ENCODE results near the gene SMIM13.

SMIM13 gene

DNA sequence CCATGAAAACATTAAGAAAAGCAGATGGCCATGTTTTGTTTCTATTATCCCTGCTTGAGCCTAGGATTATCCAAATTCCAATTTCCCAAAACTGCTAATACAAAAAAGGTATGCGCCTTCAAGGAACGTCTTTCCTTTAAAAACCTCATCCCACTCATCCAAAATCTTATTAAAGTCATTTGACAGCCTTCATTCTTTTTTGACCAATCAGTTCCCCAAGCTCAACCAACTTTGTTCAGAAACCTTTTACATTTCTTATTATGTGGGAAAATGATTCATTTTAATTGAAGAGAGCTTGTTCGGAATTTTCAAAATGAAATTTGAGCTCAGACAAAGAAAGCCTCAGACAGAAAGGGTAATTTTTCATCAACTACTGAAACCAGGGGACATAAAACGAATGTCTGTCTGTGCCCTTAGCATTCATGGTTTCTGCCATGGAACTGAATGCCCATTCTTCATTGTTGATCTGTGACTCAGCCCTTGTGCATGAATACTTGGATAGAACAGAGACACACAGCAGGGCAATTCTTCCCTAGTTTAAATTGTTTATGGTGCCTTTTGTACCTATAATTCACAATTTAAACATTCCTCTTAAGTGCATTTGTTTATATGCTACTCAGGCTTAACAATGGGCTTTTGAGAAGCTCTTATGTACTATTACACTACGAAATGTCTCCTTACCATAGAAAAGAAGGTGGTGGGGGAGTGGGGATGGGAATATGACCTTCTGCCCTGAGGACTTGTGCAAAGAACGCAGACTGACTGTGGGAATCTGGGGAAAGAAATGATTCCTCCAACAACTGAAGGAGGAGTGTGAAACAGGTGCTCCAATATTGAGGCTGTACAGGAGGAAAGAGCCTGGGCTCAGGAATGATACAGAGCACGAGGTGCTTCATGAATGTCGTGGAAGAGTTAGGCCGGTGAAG lies 67.7 kb downstream of the SMIM13 start:
- peak; percentile 34 for DNase-seq

DNA sequence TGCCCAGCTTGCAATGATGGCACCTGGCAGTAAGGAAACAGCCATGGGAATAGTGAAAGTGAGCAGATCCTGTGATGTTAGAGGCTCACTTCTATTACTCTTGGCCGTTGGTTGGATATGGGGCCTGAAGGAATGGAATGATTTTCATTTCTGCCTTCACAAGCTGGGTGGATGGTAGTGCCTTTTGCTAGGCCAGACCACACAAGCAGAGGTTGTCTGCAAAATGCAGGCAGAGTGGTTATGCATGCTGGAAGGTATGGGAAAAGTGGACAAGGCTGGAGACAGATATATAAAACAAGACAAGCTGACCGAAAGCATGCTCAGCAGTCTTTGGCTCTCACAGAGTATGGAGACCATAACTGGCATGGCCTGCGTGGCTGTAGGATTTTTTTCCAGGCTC lies 68.6 kb downstream of the SMIM13 start:
- DNase-seq: no peak

DNA sequence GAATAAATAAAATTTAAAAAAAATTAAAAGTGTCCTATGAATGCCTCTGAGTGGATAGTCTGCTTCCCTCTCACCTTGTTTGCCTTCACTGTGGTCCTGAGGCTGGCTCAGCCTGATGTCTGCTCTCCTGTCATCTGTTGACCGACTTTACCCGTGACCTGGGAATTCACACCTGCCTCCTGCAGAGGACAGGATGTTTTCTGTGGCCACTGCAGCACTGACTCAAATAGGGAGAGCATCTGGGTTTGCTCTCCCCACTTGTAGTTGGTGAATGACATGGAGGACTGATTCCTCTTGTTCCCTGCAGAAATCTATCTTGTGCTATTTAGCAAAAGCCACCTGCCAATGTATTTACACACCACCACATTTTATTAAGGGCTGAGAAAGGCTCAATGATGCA lies 70.3 kb downstream of the SMIM13 start:
- DNase-seq: no peak

DNA sequence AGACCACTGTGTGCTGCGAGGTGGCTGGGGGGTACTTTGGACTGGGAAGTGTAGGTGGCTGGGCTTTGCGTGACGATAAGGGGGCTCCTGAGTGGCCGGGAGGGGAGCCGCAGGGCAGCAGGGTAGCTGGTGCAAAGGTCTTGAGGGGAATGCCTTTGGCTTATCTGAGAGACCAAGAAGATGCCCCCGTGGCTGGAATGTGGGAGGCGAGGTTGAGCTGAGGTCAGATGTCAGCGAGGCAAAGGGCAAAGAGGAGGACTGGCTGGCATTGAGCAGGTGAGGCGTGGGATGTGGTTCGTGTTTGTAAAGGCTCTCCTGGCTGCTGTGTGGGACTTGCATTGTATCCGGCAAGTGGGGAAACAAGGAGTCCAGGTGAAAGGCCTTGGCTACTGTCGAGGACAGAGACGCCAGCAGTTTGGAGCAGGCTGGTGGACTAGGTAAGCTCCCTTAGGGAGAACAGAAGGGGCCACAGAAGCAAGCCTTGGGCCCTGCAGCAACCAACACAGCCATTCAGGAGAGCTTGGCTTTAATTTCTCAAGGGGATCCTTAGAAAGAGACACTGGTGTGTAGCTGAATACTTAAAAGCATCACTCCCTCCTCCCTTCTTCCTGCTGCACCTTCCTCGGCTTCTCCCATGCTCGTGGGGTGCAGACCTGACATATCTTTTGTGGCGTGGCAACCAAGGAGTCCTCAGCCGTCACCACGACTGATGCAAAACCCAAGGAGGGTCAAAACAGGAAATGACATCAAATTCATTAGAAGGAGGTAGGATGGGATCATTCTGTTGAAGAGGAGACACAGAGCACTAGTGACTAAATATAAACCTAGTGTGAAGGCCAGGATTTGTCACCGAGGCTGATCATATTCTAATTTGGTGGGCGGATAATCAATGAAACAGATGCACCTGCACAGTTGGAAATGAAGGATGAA lies 71.3 kb downstream of the SMIM13 start:
- no peak for DNase-seq

DNA sequence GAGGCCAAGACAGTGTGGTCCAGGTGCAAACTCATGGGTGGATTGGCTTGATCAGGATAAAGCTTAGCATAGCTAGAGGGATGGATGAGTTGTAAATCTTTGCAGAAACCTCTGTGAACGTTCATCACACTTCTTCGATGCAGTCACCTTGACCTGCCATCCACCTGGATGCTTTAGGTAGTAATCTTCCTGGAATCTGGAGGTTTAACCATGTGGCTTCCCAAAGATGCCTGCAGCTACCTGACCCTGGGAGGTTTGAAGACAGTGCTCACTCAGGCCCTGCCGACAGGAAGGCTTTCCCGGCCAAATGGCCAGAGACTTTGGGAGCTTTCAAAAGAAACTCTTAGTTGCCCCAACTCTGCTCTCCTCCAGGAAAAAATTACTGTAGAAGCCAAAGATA lies 73.3 kb downstream of the SMIM13 start:
- no peak for DNase-seq

DNA sequence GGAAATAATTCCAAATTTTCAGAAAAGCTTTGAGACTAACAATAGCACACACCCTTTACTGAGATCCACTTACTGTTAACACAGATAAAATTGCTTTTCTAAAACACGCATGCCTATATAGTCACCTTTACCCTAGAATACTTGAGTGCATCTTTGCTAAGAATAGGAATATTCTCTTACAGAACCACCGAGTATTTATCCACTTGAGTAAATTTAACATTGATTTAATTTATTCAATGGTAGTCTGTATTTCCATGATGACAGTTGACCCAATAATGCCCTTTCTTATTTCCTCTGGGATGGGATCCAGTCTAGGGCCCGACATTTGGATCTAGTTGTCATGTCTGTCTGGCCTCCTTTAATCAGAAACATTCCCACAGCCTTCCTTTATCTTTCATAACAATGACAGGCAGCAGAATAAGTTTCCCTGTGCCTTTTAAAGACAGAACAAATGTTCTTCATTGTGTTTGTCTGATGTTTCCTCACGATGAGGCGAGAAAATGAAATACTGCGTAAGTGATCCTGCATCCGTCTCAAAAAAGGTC lies 74.5 kb downstream of the SMIM13 start:
- no peak for DNase-seq

DNA sequence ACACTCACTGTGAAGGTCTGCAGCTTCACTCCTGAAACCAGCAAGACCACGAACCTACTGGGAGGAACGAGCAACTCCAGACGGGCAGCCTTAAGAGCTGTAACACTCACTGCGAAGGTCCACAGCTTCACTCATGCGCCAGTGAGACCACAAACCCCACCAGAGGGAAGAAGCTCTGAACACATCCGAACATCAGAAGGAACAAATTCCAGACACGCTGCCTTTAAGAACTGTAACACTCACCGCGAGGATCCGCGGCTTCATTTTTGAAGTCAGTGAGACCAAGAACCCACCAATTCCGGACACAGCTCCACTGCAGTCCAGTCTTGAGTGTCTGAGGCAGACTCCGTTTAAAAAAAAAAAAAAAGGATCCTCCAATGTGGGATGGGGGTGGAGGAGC lies 78.3 kb downstream of the SMIM13 start:
- DNase-seq: no peak

DNA sequence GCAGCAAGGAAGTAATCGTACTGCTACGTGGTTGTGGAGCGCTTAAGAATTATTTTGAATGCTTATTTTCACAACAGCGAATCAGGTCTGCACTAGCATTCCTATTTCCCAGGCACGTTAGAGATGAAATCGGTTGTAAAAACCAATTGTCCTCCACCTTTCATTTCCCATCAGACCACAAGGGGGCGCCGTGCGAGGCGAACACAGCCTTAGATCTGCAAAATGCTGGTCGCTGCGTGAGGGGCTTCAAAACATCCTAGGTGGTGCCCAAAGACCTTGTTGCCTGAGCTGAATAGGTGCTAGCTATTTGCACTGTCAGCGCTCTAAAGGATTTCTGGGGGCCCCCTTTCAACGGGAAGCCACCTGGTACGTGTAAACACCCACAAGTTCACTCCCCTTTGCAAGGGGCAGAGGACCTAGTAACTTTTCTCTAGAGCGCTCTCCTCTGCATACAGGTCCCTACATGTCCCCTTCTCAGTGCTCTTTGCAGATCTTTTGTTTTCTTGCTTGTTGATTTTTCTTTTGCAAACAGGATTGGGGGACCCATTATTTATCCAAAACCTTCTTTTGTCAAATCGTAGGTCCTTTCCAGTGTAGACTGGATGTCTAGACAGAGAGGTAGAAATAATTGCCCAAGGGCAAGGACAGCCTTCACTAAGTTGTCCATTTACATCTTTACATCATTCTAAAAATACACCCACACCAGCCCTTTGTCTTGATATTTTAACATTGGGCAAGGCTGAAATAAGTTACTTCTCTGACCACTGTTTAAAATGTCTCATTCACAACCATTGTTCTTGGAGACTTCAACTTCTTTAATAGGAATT lies 79.1 kb downstream of the SMIM13 start:
- peak; percentile 46 for DNase-seq

DNA sequence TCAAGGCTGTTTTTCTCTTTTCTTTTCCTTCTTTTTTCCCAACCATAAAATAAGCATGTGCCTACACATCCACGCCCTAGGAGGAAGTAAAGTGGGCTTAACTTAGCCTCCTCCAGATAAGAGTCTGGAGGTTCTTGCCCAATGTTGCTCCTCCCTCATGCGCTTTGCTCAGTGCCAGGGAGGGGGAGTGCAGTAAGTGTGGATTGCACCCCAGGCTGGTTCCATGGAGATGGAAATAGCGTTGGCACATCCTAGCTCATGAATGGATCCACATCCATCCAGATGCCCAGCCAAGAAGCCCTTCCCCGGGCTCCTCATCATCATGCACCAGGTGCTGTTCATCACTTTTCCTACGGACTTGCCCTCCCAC lies 80.6 kb downstream of the SMIM13 start:
- DNase-seq: no peak

DNA sequence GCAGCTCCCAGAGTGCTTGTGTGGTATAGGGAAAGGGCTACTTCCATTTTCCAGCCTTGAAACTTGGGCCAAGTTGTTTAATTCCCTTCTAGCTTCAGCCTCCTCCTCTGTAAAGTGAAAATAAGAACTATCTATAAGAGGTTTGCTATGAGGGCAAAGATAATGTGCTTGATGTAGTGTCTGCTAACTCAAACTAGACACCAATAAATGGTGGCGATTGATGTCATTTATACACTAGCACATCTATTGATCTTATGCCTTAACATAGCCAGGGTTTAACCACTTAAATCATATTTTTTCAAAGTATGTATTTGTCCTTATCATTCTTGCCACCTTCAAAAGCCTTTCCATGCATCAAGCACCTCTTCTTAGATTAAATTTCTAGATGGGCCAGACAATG lies 83.6 kb downstream of the SMIM13 start:
- no peak for DNase-seq

DNA sequence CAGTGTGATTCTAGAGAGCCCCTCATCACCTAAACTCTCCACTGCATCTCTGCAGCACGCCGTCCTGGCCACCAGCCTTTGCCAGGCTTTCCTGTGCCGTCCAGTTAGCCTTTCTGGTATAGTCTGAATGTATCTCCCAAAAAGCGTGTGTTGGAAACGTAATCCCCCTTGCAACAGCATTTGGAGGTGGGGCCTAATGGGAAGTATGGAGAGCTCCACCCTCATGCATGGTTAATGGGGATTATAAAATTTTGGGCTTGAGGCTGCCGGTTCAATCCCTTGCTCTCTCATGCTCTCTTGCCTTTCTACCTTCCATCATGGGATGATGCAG lies 85.4 kb downstream of the SMIM13 start:
- DNase-seq: no peak

DNA sequence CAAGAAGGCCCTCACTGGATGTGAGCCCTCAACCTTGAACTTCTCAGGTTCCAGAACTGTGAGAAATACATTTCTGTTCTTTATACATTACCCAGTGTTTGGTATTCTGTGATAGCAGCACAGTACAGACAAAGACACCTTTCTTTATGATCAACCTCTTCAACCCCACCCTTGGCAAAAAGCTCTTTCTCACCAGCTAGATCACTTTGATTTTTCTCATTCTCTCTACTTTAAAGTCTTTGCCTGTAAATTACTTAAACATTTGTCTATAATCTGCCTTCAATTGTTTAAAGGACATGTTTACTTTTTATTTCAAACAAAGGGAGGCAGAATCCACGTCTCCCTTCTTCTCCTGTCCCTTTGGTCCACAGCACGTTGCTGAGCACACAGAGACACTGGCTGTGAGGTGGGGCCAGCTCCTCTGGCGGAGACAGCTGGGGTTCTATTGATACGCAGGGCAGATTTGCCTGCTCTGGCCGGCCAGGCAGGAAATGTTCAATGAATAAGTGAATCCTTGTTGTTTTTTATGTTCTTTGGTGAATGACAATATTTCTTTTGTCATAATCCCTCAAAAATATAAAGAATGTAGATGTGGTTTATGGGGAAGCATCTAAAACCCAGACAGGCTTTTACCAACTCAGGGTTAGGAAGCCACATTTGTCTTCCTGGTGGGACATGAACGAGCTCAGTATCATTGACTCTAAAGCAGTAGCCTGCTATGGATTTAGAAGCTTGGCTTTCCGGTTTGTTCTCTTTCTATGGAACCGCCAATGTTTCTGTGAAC lies 86.0 kb downstream of the SMIM13 start:
- DNase-seq: no peak

DNA sequence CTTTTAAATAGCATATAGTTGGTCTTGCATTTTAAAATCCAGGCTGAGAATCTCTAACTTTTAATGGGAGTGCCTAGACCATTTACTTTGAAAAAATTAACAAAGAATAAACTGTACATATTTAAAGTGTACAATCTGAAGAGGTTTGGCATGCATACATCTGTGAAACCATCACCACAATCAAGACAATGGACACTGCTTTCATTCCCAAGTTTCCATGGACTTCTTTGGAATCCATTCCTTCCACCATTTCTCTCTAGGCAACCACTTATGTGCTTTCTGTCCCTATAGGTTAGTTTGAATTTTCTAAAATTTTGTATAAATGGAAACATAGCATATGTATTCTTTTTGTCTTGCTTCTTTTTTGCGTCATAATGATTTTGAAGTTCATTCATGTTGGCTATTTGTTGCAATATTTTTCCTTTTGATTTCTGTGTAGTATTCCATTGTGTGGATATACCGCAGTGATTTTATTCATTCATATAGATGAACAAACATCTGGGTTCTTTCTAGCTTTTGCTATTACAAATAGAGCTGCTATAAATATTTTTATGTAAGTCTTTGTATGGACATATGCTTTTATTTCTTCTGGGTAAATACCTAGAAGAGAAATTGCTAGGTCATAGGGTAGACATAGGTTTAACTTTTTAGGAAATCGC lies 88.0 kb downstream of the SMIM13 start:
- DNase-seq: no peak

DNA sequence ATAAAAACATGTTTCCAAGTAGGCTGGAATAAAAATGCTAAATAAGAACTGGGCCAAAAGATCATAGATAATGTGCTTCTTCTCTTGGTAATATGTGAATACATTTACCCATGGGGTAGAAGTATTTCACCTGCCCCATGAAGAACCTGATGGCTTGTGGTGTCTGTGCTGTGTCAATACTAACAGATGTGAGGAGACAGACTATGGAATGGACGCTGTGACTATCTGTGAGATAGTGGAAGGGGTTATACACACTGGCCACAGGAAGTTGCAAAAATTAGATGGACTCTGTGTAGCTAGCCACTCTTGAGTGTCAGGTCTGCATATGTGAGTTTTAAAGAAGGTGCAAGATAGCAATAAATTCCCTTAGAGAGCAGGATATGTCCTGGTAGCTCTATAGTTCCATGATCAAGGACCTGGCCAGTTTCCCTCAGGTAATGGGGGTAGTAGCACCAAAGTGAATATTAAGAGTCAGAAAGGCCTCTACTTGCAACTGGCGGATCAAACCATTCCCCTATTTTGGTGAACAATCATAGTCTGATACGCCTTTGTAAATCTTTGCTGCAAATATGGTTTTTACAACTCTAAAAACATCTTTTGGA lies 90.2 kb downstream of the SMIM13 start:
- DNase-seq: no peak

DNA sequence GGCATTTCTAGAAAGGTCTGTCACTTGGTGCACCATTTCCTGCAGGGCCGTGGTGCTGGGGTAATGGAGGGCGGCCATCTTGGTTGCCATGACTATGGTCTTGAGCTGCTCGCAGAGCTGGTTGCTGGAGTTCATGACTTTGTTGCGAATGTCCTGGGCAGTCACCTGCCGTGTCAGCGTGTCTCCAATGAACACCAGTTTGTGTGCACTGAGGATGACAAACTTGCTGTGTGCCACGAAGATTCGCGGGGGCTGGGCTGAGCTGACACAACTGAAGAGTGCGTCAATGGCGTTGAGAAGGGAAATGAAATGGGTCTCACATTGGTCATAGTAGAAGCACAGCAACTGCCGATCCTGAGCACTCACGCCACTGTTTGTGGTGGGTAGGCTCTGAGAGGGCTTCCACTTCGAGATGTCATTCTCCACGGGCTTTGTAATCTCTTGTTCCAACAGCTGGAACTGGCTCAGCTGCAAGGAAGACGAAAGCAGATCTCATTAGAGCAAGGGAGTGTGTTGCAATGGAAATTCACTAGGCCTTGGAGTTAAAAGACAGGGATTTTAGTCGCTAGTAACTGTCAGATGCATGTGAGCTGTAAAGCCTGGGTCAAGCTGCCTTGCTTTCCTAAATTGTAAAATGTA lies 91.7 kb downstream of the SMIM13 start:
- DNase-seq: no peak

DNA sequence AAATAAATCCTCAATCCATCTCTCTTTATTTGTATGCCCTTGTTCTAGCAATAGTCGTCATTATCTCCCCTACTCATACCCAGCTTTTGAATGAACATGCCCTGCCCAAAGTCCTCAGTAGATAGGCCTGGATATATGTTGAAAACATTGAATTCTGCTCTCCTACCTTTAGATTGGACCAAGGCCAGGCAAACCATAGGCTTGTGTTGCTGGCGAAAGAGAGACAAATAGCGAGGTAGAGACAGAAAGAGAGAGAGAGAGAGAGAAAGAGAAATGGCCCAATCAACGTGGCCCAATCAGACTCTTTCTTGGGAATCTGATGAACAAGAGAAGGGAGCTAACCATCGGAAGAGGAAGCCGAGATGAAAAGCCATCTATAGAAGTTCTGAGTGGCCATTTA lies 93.7 kb downstream of the SMIM13 start:
- no peak for DNase-seq

Measured in EL (cell line).